WI38 (cell line): ENCODE results near the gene CYP24A1.

Source experiments
- H3K4me3 ChIP-seq: 2 replicates; pipeline ENCODE4 v1.5.1; 2011; ENCODE audit warnings: low read depth, mild to moderate bottlenecking, control low read depth, low read length
- CTCF ChIP-seq: IDR thresholded peaks from 2 replicates; pipeline ENCODE4 v1.5.1; 2012; ENCODE audit warnings: low read depth, mild to moderate bottlenecking, control low read depth, low read length

CYP24A1 gene

DNA sequence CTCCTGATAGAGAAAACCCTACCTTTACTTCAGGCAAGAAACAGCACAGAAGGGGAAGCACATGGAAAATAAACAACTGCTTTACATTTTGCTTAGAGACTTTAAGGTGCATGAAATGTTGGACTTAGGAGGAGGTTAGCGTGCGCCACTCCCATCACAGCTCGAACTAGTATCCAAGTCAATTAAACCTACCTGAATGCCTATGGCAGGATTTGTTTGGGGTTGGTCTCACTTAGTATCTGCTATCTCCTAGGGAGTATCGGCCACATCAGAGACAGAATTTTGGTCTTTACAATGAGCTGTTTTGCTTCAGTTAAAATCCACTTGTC, 12.0 kb downstream of the CYP24A1 start:
- no peak for TF ChIP-seq CTCF
- H3K4me3 ChIP-seq: no peak overlapping the region

- TF ChIP-seq CTCF: no peak
- H3K4me3 ChIP-seq: no peak overlapping the region
Measured at GRCh38 chr20:54161008-54161820, 12.6 kb downstream of the CYP24A1 start.

- no peak overlapping the region for H3K4me3 ChIP-seq
- TF ChIP-seq CTCF: no peak
Measured at GRCh38 chr20:54160065-54161007, 13.4 kb downstream of the CYP24A1 start.

- H3K4me3 ChIP-seq: no peak overlapping the region
- no peak for TF ChIP-seq CTCF
Measured at GRCh38 chr20:54158856-54159418, 14.8 kb downstream of the CYP24A1 start.

GRCh38 chr20:54158226-54158625, 15.6 kb downstream of the CYP24A1 start:
- no peak overlapping the region for H3K4me3 ChIP-seq
- no peak for TF ChIP-seq CTCF

DNA sequence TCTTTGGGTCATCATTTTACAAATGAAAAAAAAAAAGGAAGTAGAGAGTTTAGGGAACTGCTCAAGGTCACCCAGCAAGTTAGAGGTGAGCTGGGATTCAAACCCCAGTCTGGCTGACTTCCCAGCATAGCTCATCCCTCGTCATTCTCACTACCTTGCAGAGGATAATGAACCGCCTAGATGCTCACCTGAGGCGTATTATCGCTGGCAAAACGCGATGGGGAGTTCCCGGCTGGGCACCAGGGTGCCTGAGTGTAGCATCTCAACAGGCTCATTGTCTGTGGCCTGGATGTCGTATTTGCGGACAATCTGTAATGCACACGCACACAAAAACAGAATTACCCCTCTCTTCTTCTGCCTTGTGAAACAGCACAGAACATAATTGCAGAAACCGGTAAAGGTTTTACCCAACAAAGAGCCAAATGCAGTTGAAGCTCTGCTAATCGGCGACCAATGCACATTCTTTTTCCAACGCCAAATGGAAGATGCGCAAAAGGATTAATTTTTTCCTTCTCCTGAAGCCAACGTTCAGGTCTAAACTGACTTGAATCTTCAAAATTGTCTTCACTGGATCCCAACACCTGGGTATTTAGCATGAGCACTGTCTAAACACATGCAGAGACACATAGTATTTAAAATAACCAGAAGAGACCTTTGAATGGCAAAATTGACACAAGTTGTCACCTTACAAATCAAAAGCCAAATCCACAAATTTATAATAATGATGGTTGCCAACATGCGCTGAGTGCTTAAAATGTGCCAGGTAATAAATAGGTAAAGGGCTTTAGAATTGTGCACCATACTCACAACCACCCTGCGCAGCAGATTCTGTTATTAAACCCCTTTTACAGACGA, 16.6 kb downstream of the CYP24A1 start:
- H3K4me3 ChIP-seq: no peak overlapping the region
- no peak for TF ChIP-seq CTCF
